ENCODE results near the gene ADGRL3. TPM values are rescaled to one million over a fixed set of nuclear protein-coding genes. Genes with fewer than 3 reads are reported as not detected.

ADGRL3 gene
- total and polyA plus RNA-seq, 8 donors = 0.08 to 1.4 (median 0.24) TPM

DNA sequence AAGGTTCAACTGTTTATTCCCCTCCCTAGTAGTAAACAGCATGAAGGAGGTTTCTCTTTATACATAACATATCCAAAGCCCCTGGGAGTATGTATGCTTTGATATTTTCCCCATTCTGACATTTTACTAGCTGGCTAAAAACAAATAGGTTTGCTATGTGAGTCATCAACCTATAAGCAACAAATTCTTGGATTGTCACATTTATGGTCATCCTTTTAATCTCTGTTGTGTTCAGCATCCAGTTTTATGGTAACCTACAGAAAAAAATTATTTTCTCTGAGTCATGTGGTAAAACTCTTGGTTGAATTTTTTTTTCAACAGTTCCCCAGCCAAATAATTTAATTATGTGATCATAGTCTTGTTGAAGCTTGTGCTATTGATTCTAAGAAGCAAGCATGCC, 734.1 kb downstream of the ADGRL3 start:
- Histone ChIP-seq H3K4me1 (no peaks in the 10 kb centered on the region), H3K36me3 (no peaks in the 10 kb centered on the region), H3K9me3 (no peaks in the 10 kb centered on the region), H3K4me3 (no peak overlapping the region), H3K27ac (no peak overlapping the region), H3K27me3 (no peaks in the 10 kb centered on the region)
- TF ChIP-seq, protein P1, sequence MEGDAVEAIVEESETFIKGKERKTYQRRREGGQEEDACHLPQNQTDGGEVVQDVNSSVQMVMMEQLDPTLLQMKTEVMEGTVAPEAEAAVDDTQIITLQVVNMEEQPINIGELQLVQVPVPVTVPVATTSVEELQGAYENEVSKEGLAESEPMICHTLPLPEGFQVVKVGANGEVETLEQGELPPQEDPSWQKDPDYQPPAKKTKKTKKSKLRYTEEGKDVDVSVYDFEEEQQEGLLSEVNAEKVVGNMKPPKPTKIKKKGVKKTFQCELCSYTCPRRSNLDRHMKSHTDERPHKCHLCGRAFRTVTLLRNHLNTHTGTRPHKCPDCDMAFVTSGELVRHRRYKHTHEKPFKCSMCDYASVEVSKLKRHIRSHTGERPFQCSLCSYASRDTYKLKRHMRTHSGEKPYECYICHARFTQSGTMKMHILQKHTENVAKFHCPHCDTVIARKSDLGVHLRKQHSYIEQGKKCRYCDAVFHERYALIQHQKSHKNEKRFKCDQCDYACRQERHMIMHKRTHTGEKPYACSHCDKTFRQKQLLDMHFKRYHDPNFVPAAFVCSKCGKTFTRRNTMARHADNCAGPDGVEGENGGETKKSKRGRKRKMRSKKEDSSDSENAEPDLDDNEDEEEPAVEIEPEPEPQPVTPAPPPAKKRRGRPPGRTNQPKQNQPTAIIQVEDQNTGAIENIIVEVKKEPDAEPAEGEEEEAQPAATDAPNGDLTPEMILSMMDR (IDR thresholded peaks at IDR 0.05) = no peak
- intact Hi-C loops (cut with DNase I) = no loop called here
- DNase-seq (no peak), FAIRE-seq (no peak), ATAC-seq (no peak)

DNA sequence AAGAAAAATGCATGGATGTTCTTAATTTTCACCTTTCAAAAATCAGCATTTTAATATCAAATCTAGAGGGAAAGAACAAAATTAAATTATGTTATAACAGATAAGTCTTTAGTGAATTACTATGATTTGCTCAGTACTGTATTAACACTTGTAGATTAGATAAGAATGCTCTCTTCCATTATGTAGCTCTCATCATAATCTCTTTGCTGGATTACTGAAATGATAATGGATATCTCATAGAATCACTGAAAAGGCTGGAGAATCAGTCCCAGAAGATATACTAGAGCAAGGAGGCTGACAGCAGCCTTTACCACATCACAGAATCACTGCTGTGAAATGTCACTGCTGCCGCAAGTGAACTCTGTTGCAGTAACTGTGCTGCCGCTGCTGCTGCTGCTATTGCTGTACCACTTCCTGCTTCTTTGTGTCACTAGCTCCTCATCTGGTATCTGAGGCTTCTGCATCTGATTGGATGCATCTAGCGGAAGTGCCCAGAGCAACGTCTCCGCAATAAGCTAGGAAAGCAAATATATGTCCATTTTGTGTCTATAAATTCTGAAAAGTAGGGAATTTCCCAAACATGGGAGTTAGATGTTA, 738.2 kb downstream of the ADGRL3 start:
- no peak for DNase-seq
- TF ChIP-seq, protein P1 (IDR thresholded peaks at IDR 0.05) = no peak
- no peaks in the 10 kb centered on the region for H3K9me3 ChIP-seq
- intact Hi-C loops (cut with DNase I) = no loop called here
- no peaks in the 10 kb centered on the region for H3K36me3 ChIP-seq
- ATAC-seq = no peak
- WGBS, 2 donors = 77 to 88% methylated on average over 5 of the region's 5 CpGs
- no peak overlapping the region for H3K4me3 ChIP-seq
- no peaks in the 10 kb centered on the region for H3K4me1 ChIP-seq
- no peaks in the 10 kb centered on the region for H3K27me3 ChIP-seq
- H3K27ac ChIP-seq = no peak overlapping the region
- no peak for FAIRE-seq

DNA sequence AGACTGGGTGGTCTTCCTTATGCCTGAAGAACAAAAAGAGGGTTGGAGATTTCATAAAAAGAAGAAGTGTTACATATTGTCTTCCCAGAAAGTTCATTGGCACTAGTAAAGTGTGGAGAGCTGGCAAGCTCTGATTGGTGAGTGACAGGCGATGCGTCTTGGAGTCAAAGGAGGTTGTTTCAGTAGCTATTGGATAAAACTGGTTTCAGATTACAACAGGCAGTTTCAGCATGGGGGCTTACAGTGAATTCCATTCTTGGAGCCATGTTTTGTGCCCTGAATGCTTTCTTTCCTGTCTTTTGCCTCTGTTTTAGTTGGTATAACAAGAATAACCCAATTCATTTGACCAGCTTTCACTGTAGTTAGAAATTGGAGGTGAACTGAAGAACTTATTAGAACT, 750.5 kb downstream of the ADGRL3 start:
- Histone ChIP-seq H3K4me3 (no peak overlapping the region), H3K4me1 (no peaks in the 10 kb centered on the region), H3K27ac (no peak overlapping the region), H3K9me3 (no peaks in the 10 kb centered on the region), H3K36me3 (no peaks in the 10 kb centered on the region), H3K27me3 (no peaks in the 10 kb centered on the region)
- intact Hi-C loops (cut with DNase I) = no loop called here
- 53 to 57% methylated on average over 2 of the region's 2 CpGs for WGBS, 2 donors
- no peak for FAIRE-seq
- DNase-seq = no peak
- TF ChIP-seq, protein P1 (IDR thresholded peaks at IDR 0.05) = no peak
- no peak for ATAC-seq

DNA sequence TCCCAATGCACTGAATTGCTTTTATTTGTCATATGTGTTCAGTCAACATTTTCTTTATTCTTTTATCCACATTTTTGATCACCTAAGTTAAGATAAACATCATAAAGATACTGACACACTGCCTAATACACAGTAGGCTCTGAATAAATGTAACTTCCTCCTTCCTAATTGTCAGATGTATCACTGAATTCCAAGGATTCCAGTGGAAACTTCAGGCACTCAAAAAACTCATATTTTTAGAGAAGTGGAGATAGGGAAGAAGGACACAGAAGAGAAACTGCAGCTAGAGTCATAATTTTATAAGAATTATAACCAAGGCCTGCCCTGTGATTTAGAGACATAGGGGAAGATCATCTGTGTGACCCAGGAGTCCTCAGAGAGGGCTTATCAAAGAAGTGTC, 753.3 kb downstream of the ADGRL3 start:
- FAIRE-seq = no peak
- no peak for ATAC-seq
- DNase-seq = no peak

DNA sequence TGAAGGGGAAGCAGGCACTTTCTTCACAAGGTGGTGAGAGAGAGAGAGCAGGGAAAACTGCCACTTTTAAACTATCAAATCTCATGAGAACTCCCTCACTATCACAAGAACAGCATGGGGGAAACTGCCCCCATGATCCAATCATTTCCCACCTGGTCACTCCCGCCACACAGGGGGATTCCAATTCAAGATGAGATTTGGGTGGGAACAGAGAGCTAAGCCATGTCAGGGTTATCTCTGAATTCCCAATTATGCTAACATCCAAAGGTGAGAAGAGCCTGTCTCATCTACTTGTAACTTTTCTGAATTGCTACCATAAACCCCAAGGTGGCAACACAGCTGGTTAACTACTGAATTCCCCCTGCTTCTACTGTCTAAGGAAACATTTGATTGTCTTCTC, 758.5 kb downstream of the ADGRL3 start:
- TF ChIP-seq, protein P1 (IDR thresholded peaks at IDR 0.05) = no peak
- Histone ChIP-seq H3K27me3 (no peaks in the 10 kb centered on the region), H3K27ac (no peak overlapping the region), H3K4me3 (no peak overlapping the region), H3K4me1 (no peaks in the 10 kb centered on the region), H3K9me3 (no peaks in the 10 kb centered on the region), H3K36me3 (no peaks in the 10 kb centered on the region)
- intact Hi-C loops (cut with DNase I) = no loop called here
- FAIRE-seq (no peak), DNase-seq (no peak), ATAC-seq (no peak)
- 35 to 43% methylated on average over 1 of the region's 1 CpG for WGBS, 2 donors

More for the DNA sequence above, 753.3 kb downstream of the ADGRL3 start:
- Histone ChIP-seq H3K4me3 (no peak overlapping the region), H3K9me3 (no peaks in the 10 kb centered on the region), H3K4me1 (no peaks in the 10 kb centered on the region), H3K36me3 (no peaks in the 10 kb centered on the region), H3K27me3 (no peaks in the 10 kb centered on the region), H3K27ac (no peak overlapping the region)
- intact Hi-C loops (cut with DNase I) = no loop called here
- TF ChIP-seq, protein P1 (IDR thresholded peaks at IDR 0.05) = no peak

All from pancreas (tissue), 10 donors.